Osteoblast (primary cell): ENCODE data around the gene SHISA8. TPM values are rescaled to one million over a fixed set of nuclear protein-coding genes. Genes with fewer than 3 reads are reported as not detected.

Experiments used
- DNase-seq: peaks from one replicate; pipeline ENCODE4 v3.0.0; 2011; ENCODE audit warnings: low spot score, mixed read lengths; ENCODE audit not compliant: insufficient read length; ENCODE audit errors: missing footprints
- H2AFZ ChIP-seq: 2 replicates; pipeline ENCODE4 v1.6.0; 2011; ENCODE audit warnings: mild to moderate bottlenecking, low read length
- H3K27ac ChIP-seq: 2 replicates; pipeline ENCODE4 v1.5.1; 2011; ENCODE audit warnings: mild to moderate bottlenecking, low read depth, low read length, moderate library complexity
- H3K27me3 ChIP-seq: 2 replicates; pipeline ENCODE4 v1.6.0; 2012; ENCODE audit warnings: mild to moderate bottlenecking, control low read depth, inconsistent platforms, low read length, moderate library complexity; ENCODE audit not compliant: insufficient read depth
- H3K36me3 ChIP-seq: 2 replicates; pipeline ENCODE4 v1.5.1; 2011; ENCODE audit warnings: mild to moderate bottlenecking, low read length, control low read depth, moderate library complexity; ENCODE audit not compliant: insufficient read depth
- H3K4me1 ChIP-seq: 2 replicates; pipeline ENCODE4 v1.5.1; 2011; ENCODE audit warnings: mild to moderate bottlenecking, low read length, control low read depth, moderate library complexity; ENCODE audit not compliant: insufficient read depth
- H3K4me2 ChIP-seq: 2 replicates; pipeline ENCODE4 v1.6.0; 2011; ENCODE audit warnings: mild to moderate bottlenecking, low read length; ENCODE audit not compliant: insufficient read depth
- H3K4me3 ChIP-seq: fragments of 200-600 bp; sonication (generic); 3 replicates; pipeline ENCODE4 v1.5.1; 2012; ENCODE audit warnings: mild to moderate bottlenecking, low read length, inconsistent platforms; ENCODE audit not compliant: insufficient read depth
- H3K79me2 ChIP-seq: 2 replicates; pipeline ENCODE4 v1.6.0; 2012; ENCODE audit warnings: mild to moderate bottlenecking, low read length, control low read depth, inconsistent platforms; ENCODE audit not compliant: insufficient read depth
- H3K9me3 ChIP-seq: 2 replicates; pipeline ENCODE4 v1.5.1; 2011; ENCODE audit warnings: low read depth, low read length, control low read depth
- H4K20me1 ChIP-seq: 2 replicates; pipeline ENCODE4 v1.6.0; 2012; ENCODE audit warnings: mild to moderate bottlenecking, low read length, control low read depth; ENCODE audit not compliant: insufficient read depth
- CTCF ChIP-seq: IDR thresholded peaks from 2 replicates; pipeline ENCODE4 v1.5.1; 2011; ENCODE audit warnings: mild to moderate bottlenecking, low read depth, low read length, moderate library complexity; ENCODE audit errors: extremely low read depth
- total RNA-seq: library from RNA; depleted of rRNA; stranded (reverse); fragments of >200 nt; gene quantifications from 2 replicates; pipeline ENCODE4 v1.2.3, GENCODE V29; 2012

The SHISA8 gene
- total RNA-seq, 1 donor: not detected

GRCh38 chr22:41908411-41909309 lies 6.2 kb downstream of the SHISA8 start:
- H4K20me1 ChIP-seq: peaks cover 6% of the 10 kb centered on the region
- H3K27ac ChIP-seq: no peak overlapping the region
- H3K27me3 ChIP-seq: peaks cover 44% of the 10 kb centered on the region
- H3K9me3 ChIP-seq: no peaks in the 10 kb centered on the region
- no peak overlapping the region for H3K4me3 ChIP-seq
- H3K4me1 ChIP-seq: no peaks in the 10 kb centered on the region
- TF ChIP-seq CTCF: no peak
- DNase-seq: peak; percentile 87
- H2AFZ ChIP-seq: no peak overlapping the region
- H3K36me3 ChIP-seq: no peaks in the 10 kb centered on the region
- H3K79me2 ChIP-seq: no peaks in the 10 kb centered on the region
- no peak overlapping the region for H3K4me2 ChIP-seq

- DNase-seq: peak; percentile 92
- Histone ChIP-seq H4K20me1 (peaks cover 6% of the 10 kb centered on the region), H3K4me2 (no peak overlapping the region), H3K27me3 (peaks cover 36% of the 10 kb centered on the region), H3K27ac (no peak overlapping the region), H3K36me3 (peaks cover 6% of the 10 kb centered on the region), H3K4me1 (no peaks in the 10 kb centered on the region), H2AFZ (no peak overlapping the region), H3K4me3 (no peak overlapping the region), H3K9me3 (no peaks in the 10 kb centered on the region), H3K79me2 (no peaks in the 10 kb centered on the region)
- no peak for TF ChIP-seq CTCF
Observed at GRCh38 chr22:41907436-41908401, 7.2 kb downstream of the SHISA8 start.

- Histone ChIP-seq H3K27ac (no peak overlapping the region), H2AFZ (no peak overlapping the region), H3K4me3 (no peak overlapping the region), H4K20me1 (peaks cover 6% of the 10 kb centered on the region), H3K4me2 (no peak overlapping the region), H3K27me3 (peaks cover 27% of the 10 kb centered on the region), H3K9me3 (no peaks in the 10 kb centered on the region), H3K4me1 (no peaks in the 10 kb centered on the region), H3K36me3 (peaks cover 8% of the 10 kb centered on the region), H3K79me2 (no peaks in the 10 kb centered on the region)
- TF ChIP-seq CTCF: no peak
- no peak for DNase-seq
Observed at GRCh38 chr22:41906822-41907221, 8.1 kb downstream of the SHISA8 start.
